Inflammatory macrophage (primary cell): Measurements from ENCODE around the gene PTTG1IP2.

Source experiments
- DNase-seq, 2 donors: peaks; one replicate each; pipeline ENCODE4 v3.0.0-alpha.2; 2020 to 2022
- total RNA-seq, 18 experiments: gene quantifications; one replicate each; lab custom pipeline; 2026; ENCODE audit warnings: mixed read lengths in 6 of 18, inconsistent platforms in 2 of 18; lab: John Stamatoyannopoulos, UW

PTTG1IP2 gene
- 0 to 0.13 (median 0) reads per million in 18 experiments for total RNA-seq

- no peak for DNase-seq
Measured at GRCh38 chr7:90469554-90469953, at the start of gene PTTG1IP2. TSS of gene PTTG1IP2 (plus strand) at chr7:90469639. CDS start at chr7:90469787, 148 bp downstream.

GRCh38 chr7:90421651-90422050 is 47.8 kb upstream of the PTTG1IP2 start:
- DNase-seq, result no peak

- no peak for DNase-seq
Measured at GRCh38 chr7:90424720-90425119, 44.7 kb upstream of the PTTG1IP2 start.

GRCh38 chr7:90425376-90425775 is 44.1 kb upstream of the PTTG1IP2 start:
- no peak for DNase-seq

- no peak for DNase-seq
Measured at GRCh38 chr7:90430614-90431460, 38.6 kb upstream of the PTTG1IP2 start.

- no peak for DNase-seq
Measured at GRCh38 chr7:90432752-90433151, 36.7 kb upstream of the PTTG1IP2 start.

- DNase-seq, result no peak
Measured at GRCh38 chr7:90433221-90433620, 36.2 kb upstream of the PTTG1IP2 start.

- no peak for DNase-seq
Measured at GRCh38 chr7:90445633-90446032, 23.8 kb upstream of the PTTG1IP2 start.

- DNase-seq, result no peak
Measured at GRCh38 chr7:90446137-90446899, 23.1 kb upstream of the PTTG1IP2 start.

- DNase-seq, result no peak
Measured at GRCh38 chr7:90453259-90453891, 16.1 kb upstream of the PTTG1IP2 start.

- no peak for DNase-seq
Measured at GRCh38 chr7:90453931-90454330, 15.5 kb upstream of the PTTG1IP2 start.

- DNase-seq, result peak; percentile 42 to 61
Measured at GRCh38 chr7:90455163-90456030, 14.0 kb upstream of the PTTG1IP2 start.

GRCh38 chr7:90458104-90458503 is 11.3 kb upstream of the PTTG1IP2 start:
- no peak for DNase-seq

GRCh38 chr7:90459888-90460287 is 9.6 kb upstream of the PTTG1IP2 start:
- DNase-seq, result no peak

- peak; percentile 81 to 87 for DNase-seq
Measured at GRCh38 chr7:90461219-90461618, 8.2 kb upstream of the PTTG1IP2 start.

- DNase-seq, result peak; percentile 55 to 70
Measured at GRCh38 chr7:90463151-90463628, 6.2 kb upstream of the PTTG1IP2 start.

GRCh38 chr7:90465816-90466215 is 3.6 kb upstream of the PTTG1IP2 start:
- peak; percentile 5 to 9 for DNase-seq

GRCh38 chr7:90472805-90473540 is 3.5 kb downstream of the PTTG1IP2 start:
- DNase-seq, result no peak

- no peak for DNase-seq
Measured at GRCh38 chr7:90473814-90474213, 4.4 kb downstream of the PTTG1IP2 start.

- no peak for DNase-seq
Measured at GRCh38 chr7:90474284-90475210, 5.1 kb downstream of the PTTG1IP2 start.
